Heart right ventricle (tissue), 16 donors: ENCODE data around the gene RPE65. TPM values are rescaled to one million over a fixed set of nuclear protein-coding genes. Genes with fewer than 3 reads are reported as not detected.

ENCODE experiments used
- ATAC-seq, 8 donors: fragments of 200-7000 bp; cut with Tn5 transposase; one replicate each; pipeline ENCODE4 v1.9.1; 2020; ENCODE audit warnings: mild to moderate bottlenecking in 8 of 8, moderate library complexity in 8 of 8, moderate number of reproducible peaks in 1 of 8
- DNase-seq, 2 donors: peaks; one replicate each; pipeline ENCODE4 v3.0.0-alpha.2; 2020
- H3K27ac ChIP-seq, 10 donors: fragments of 200-600 bp; sonication (generic) in 2 of 10; one replicate each; pipeline versions ENCODE4 v1.5.0 to v1.8.0; 2020 to 2022; ENCODE audit warnings: mild to moderate bottlenecking in 3 of 10
- H3K27me3 ChIP-seq, 7 donors: fragments of 200-600 bp; one replicate each; pipeline ENCODE4 v1.8.0; 2021 to 2022; ENCODE audit warnings: mild to moderate bottlenecking in 2 of 7
- H3K36me3 ChIP-seq, 9 donors: fragments of 200-600 bp; sonication (generic) in 1 of 9; one replicate each; pipeline versions ENCODE4 v1.5.0 to v1.8.0; 2020 to 2022; ENCODE audit warnings: mild to moderate bottlenecking in 2 of 9
- H3K4me1 ChIP-seq, 9 donors: fragments of 200-600 bp; sonication (generic) in 1 of 9; one replicate each; pipeline versions ENCODE4 v1.5.0 to v1.8.0; 2020 to 2022; ENCODE audit warnings: mild to moderate bottlenecking in 4 of 9
- H3K4me3 ChIP-seq, 10 donors: fragments of 200-600 bp; sonication (generic) in 2 of 10; one replicate each; pipeline versions ENCODE4 v1.5.0 to v1.8.0; 2020 to 2022; ENCODE audit warnings: mild to moderate bottlenecking in 7 of 10, moderate library complexity in 2 of 10
- H3K9me3 ChIP-seq, 11 donors: fragments of 200-600 bp in 10 of 11; sonication (generic) in 2 of 11; one replicate each; pipeline versions ENCODE4 v1.5.0 to v1.8.0; 2013 to 2022; ENCODE audit warnings: mild to moderate bottlenecking in 2 of 11, control low read depth in 1 of 11, moderate library complexity in 1 of 11
- WGBS, 2 donors: extraction: QIAGEN DNeasy Blood & Tissue Kit; methylation state at CpG; one replicate each; pipeline ENCODE4 v1.1.7; 2013; ENCODE audit warnings: inconsistent platforms in 1 of 2; 5-methylcytosine and 5-hydroxymethylcytosine counted together
- intact Hi-C, 10 donors: fragments of 100-400 bp; cut with DNase I; formaldehyde crosslinking; loops; one replicate each; pipeline versions ENCODE4 v1.11.1 to v1.14.2; 2022
- polyA plus RNA-seq, 2 donors: library from polyadenylated mRNA; stranded (reverse); fragments of 200-250 nt; gene quantifications; one replicate each; pipeline ENCODE4 v1.2.3, GENCODE V29; 2013
- total RNA-seq, 10 donors: library from RNA; stranded (reverse); fragmentation: NEBNext Ultra II Directional in 3 of 10; extraction: Animal tissue kit (Norgen Biotek cat#: 25700) in 3 of 10; gene quantifications; one replicate each; pipeline versions ENCODE4 v1.2.1 to v1.2.4, GENCODE V29; 2021 to 2023
- TF ChIP-seq, protein P1 (sequence below), 9 donors: fragments of 200-600 bp; sonication (generic) in 2 of 9; IDR thresholded peaks; one replicate each; pipeline versions ENCODE4 v1.5.0 to v1.8.0; 2021 to 2022; ENCODE audit warnings: antibody characterized with exemption in 9 of 9, mild to moderate bottlenecking in 5 of 9, moderate library complexity in 1 of 9
- donor health status: Arrhythmogenic right ventricular cardiomyopathy.
- donor health status: ischemic (EF 13 %, LVEDD 7.1; RV severe dilation, severe dysfunction).
- donor health status: healthy with polysubstance abuse.
- donor health status: DM: no; HTN: yes; CAD: no.
- donor health status: DM: no; HTN: no; CAD: no.
- donor health status: ischemic (EF 25% LVEDD 6.9; RV normal size, moderate dysfunction).
- donor health status: ischemic (EF 25% LVEDD 5.7; RV mildly dilated, moderate dysfunction).
- donor health status: healthy.
- donor health status: DM: yes; HTN: yes; CAD: no.
- donor health status: Ischemic cardiomyopathy.
- donor health status: ischemic (EF 35%, LVEDD 5.7; RV mildly dilated, moderate dysfunction).
- donor health status: nonischemic (EF 11% LVEDD 7.7; RV severe dilation, severe dysfunction).
- donor health status: DM: yes; HTN: yes; CAD: no.
- donor health status: PGD.
- donor health status: ischemic (EF 29% LVEDD 5.4; RV normal size, mild dysfunction).
- donor health status: nonischemic (EF 23%, LVEDD 6.1; RV moderate dilation, normal function).

The RPE65 gene
- total and polyA plus RNA-seq, 12 donors, result 0.01 to 0.09 TPM; not detected in 10

DNA sequence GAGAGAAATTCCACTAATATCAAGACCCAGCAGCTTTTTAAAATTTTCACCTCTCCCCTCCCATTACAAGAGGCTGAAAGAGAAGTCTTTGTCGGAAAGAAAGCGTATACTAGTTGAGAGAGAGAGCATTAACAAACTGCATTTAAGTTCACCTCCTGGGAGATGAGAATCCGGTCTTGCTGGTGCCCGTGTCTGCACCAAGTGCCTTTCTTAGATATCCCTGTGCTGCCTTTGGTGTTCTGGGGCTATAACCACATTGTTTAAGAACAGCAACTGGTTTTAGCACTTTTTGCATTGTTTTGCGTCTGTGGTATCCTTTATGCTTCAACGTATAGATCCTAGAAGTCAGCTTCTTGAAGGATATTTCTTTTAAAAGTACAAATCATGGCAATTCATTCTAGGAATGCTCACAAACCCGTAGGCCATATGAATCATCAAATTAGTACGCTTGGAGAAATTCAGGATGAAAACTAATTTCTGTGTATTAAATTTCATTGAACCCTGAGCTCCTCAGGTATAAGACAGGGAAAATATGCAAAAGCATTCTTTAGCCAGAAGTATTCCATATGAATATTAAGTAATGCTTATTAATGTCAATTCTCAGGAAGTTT lies 3.4 kb upstream of the RPE65 start:
- TF ChIP-seq, protein P1, sequence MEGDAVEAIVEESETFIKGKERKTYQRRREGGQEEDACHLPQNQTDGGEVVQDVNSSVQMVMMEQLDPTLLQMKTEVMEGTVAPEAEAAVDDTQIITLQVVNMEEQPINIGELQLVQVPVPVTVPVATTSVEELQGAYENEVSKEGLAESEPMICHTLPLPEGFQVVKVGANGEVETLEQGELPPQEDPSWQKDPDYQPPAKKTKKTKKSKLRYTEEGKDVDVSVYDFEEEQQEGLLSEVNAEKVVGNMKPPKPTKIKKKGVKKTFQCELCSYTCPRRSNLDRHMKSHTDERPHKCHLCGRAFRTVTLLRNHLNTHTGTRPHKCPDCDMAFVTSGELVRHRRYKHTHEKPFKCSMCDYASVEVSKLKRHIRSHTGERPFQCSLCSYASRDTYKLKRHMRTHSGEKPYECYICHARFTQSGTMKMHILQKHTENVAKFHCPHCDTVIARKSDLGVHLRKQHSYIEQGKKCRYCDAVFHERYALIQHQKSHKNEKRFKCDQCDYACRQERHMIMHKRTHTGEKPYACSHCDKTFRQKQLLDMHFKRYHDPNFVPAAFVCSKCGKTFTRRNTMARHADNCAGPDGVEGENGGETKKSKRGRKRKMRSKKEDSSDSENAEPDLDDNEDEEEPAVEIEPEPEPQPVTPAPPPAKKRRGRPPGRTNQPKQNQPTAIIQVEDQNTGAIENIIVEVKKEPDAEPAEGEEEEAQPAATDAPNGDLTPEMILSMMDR (IDR thresholded peaks at IDR 0.05), result no peak
- WGBS, 2 donors, result 90 to 93% methylated on average over 8 of the region's 8 CpGs
- DNase-seq (no peak), ATAC-seq (no peak)
- peaks cover 0 to 5% (median 0%) of the 10 kb centered on the region in 9 donors for H3K4me1 ChIP-seq
- intact Hi-C loops, result no loop called here
- H3K27ac ChIP-seq, result no peak overlapping the region
- no peaks in the 10 kb centered on the region for H3K9me3 ChIP-seq
- H3K4me3 ChIP-seq, result no peak overlapping the region
- H3K36me3 ChIP-seq, result no peaks in the 10 kb centered on the region
- no peaks in the 10 kb centered on the region for H3K27me3 ChIP-seq

DNA sequence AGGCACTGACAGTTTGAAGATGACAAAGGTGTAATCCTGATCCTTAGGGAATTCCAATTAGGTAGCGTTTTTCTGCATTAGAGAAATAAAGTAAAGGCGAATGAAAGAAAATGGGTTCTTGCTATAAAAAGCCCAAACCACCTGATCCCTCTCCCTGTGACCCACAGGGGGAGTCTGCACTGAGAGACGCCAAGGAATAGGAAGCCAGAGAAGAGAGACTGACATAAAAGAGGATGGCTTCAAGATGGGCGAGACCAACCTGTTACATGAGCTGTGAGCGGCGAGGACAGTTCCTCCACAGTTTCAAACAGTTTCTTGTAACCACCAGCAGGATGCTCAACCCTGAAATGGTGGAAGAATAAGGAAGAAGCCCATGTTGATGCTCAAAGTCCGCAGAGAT lies 1.4 kb downstream of the RPE65 start:
- intact Hi-C loops, result loop anchor here in 5 of 10 donors (10.0 kb wide), 2 partner anchors 84 to 334 kb away; no protein-coding TSS in a partner anchor
- WGBS, 2 donors, result 79 to 87% methylated on average over 7 of the region's 7 CpGs
- TF ChIP-seq, protein P1 (IDR thresholded peaks at IDR 0.05), result no peak
- Histone ChIP-seq H3K27me3 (no peaks in the 10 kb centered on the region), H3K9me3 (no peaks in the 10 kb centered on the region), H3K36me3 (no peaks in the 10 kb centered on the region), H3K4me3 (no peak overlapping the region), H3K4me1 (peaks cover 0 to 5% (median 0%) of the 10 kb centered on the region in 9 donors), H3K27ac (no peak overlapping the region)
- DNase-seq (no peak), ATAC-seq (no peak)

DNA sequence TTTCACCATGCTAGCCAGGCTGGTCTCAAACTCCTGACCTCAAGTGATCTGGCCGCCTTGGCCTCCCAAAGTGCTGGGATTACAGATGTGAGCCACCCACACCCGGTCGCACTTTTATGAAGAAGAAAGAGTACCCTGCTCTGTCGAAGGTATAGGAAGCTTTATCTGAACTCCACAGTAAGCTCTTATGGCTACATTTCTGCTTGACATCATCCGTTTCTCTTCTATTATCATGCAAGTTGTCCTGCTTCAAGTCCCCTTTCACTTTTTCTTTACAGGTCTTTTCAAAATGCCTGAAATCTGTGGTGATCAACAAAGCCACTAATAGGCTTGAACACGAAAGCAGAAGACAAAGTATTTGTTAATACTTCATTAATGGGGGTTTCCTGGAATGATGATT lies 4.0 kb downstream of the RPE65 start:
- ATAC-seq (no peak), DNase-seq (no peak)
- H3K4me3 ChIP-seq, result no peak overlapping the region
- no peaks in the 10 kb centered on the region for H3K27me3 ChIP-seq
- no peaks in the 10 kb centered on the region for H3K9me3 ChIP-seq
- H3K27ac ChIP-seq, result no peak overlapping the region
- intact Hi-C loops, result loop anchor here in 5 of 10 donors (10.0 kb wide), 2 partner anchors 81 to 331 kb away; no protein-coding TSS in a partner anchor
- H3K4me1 ChIP-seq, result peaks cover 0 to 5% (median 0%) of the 10 kb centered on the region in 9 donors
- TF ChIP-seq, protein P1 (IDR thresholded peaks at IDR 0.05), result no peak
- H3K36me3 ChIP-seq, result no peaks in the 10 kb centered on the region
- WGBS, 2 donors, result 91 to 93% methylated on average over 6 of the region's 6 CpGs

DNA sequence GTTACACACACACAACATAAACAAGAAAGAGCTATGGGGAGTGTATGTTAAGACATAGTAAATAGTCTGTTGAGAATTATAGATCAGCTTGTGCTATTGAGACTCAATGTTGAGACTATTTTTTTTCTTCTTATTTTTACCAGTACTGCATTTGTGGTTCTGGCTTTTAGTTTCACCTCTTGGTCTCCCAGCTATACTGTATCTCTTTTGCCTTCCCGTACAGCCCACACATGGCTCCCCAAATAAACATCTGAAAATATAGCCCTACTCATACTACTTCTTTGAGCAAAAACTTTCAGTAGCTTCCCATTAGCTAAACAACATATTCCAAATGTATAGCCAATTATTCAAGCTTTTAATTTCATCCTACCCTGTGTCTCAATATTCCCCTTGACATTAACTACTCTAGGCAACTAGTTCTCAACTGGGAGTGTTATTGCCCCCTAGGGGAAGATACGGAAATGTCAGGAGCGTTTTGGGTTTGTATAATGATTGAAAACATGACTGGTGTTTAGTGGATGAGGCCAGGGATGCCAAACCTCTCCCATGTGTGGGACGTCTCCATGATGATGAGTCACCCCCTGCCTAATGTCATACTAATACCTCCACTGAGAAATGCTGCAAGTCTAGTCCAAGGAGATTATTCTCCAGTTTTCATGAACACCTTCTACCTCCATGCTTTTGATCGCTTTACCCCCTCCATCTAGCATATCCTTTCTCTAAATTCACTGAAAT lies 6.8 kb downstream of the RPE65 start:
- Histone ChIP-seq H3K9me3 (no peaks in the 10 kb centered on the region), H3K36me3 (no peaks in the 10 kb centered on the region), H3K4me1 (no peaks in the 10 kb centered on the region), H3K27me3 (no peaks in the 10 kb centered on the region), H3K27ac (no peak overlapping the region), H3K4me3 (no peak overlapping the region)
- DNase-seq, result peak in 1 of 2 donors; percentile 32
- ATAC-seq, result peak in 5 of 8 donors; percentile 23 to 63 (median 52)
- TF ChIP-seq, protein P1 (IDR thresholded peaks at IDR 0.05), result peak; percentile 19 to 63 (median 56)
- 42 to 44% methylated on average over 5 of the region's 5 CpGs for WGBS, 2 donors
- intact Hi-C loops, result loop anchor here in 7 of 10 donors (2.0 to 10.0 kb wide), 4 partner anchors 78 to 331 kb away; no protein-coding TSS in a partner anchor
